GM12873 (cell line): ENCODE results near the gene BANF2.

Source experiments
- CTCF ChIP-seq: IDR thresholded peaks from 2 replicates; pipeline ENCODE4 v1.5.1; 2012; ENCODE audit warnings: low read depth, mild to moderate bottlenecking, moderate library complexity, low read length, control low read depth; ENCODE audit not compliant: insufficient read depth; ENCODE audit errors: missing control alignments

The BANF2 gene

GRCh38 chr20:17776551-17776950, 76.8 kb downstream of the BANF2 start:
- TF ChIP-seq CTCF = no peak

- no peak for TF ChIP-seq CTCF
These were observed 83.0 kb downstream of the BANF2 start for GRCh38 chr20:17782768-17783167.

GRCh38 chr20:17783671-17784070, 83.9 kb downstream of the BANF2 start:
- no peak for TF ChIP-seq CTCF

- TF ChIP-seq CTCF = no peak
These were observed 85.2 kb downstream of the BANF2 start for GRCh38 chr20:17785007-17785406.
